HepG2 (cell line): ENCODE results near the gene CHCT1. TPM values are rescaled to one million over a fixed set of nuclear protein-coding genes. Genes with fewer than 3 reads are reported as not detected.

ENCODE experiments used
- ATAC-seq: fragments of 200-7000 bp; cut with Tn5 transposase; 3 replicates; pipeline ENCODE4 v1.9.1; 2020; ENCODE audit warnings: mild to moderate bottlenecking, moderate library complexity
- BruUV-seq: library from RNA; stranded (reverse); fragments of 400-500 nt; replicated peaks from 2 replicates; lab custom pipeline; 2021; lab: Mats Ljungman, UMichigan
- CTCF ChIA-PET: fragments of 300-600 bp; formaldehyde crosslinking; extraction: SDS; loops from one replicate; lab custom pipeline; 2021; ENCODE audit warnings: low total read pairs, inconsistent platforms, low intra/inter-chr PET ratio; lab: Yijun Ruan, JAX
- POLR2A ChIA-PET: fragments of 350-600 bp; sonication (Branson Sonifier 250); formaldehyde crosslinking; loops from one replicate; lab custom pipeline; 2020; ENCODE audit warnings: antibody characterized with exemption, inconsistent platforms; lab: Yijun Ruan, JAX
- DNase-seq: peaks from one replicate; pipeline ENCODE4 v3.0.0-alpha.2; 2015; ENCODE audit warnings: low spot score
- FAIRE-seq: peaks from 3 replicates; lab custom pipeline; 2011; peaks lifted over from hg19 to GRCh38; lab: Jason Lieb, UNC
- H2AFZ ChIP-seq: one replicate; pipeline ENCODE4 v1.6.1; 2011; ENCODE audit warnings: low read length, inconsistent platforms
- H3K27ac ChIP-seq: fragments of 300-600 bp; 3 replicates; pipeline ENCODE4 v1.8.0; 2011; ENCODE audit warnings: mixed run types, mild to moderate bottlenecking, mixed read lengths, low read length, inconsistent platforms; ENCODE audit not compliant: insufficient read depth; ENCODE audit errors: extremely low read length
- H3K27me3 ChIP-seq, 2 experiments: fragments of 200-600 bp in 1 of 2; 2 replicates in 1 of 2; 3 replicates in 1 of 2; pipeline versions ENCODE4 v1.6.0 to v1.8.0; 2011; ENCODE audit warnings: low read length in 2 of 2, mild to moderate bottlenecking in 2 of 2, moderate library complexity in 2 of 2, inconsistent platforms in 1 of 2; ENCODE audit not compliant: insufficient read depth in 2 of 2, control insufficient read depth in 1 of 2
- H3K36me3 ChIP-seq, 2 experiments: fragments of 200-600 bp in 1 of 2; replicated peaks in 1 of 2; 2 replicates in 1 of 2; 3 replicates in 1 of 2; pipeline versions ENCODE4 v1.5.1 to v1.8.0; 2011; ENCODE audit warnings: low read length in 2 of 2, inconsistent platforms in 1 of 2; ENCODE audit not compliant: insufficient read depth in 2 of 2, control insufficient read depth in 1 of 2
- H3K4me1 ChIP-seq: 2 replicates; pipeline ENCODE4 v1.5.1; 2012; ENCODE audit warnings: low read length, inconsistent platforms; ENCODE audit not compliant: insufficient read depth
- H3K4me2 ChIP-seq: 2 replicates; pipeline ENCODE4 v1.6.0; 2011; ENCODE audit warnings: low read depth, low read length, inconsistent platforms
- H3K4me3 ChIP-seq, 3 experiments: fragments of 200-600 bp in 1 of 3; sonication (generic), shearing (Covaris generic) in 1 of 3; replicated peaks in 1 of 3; 2 replicates each; pipeline ENCODE4 v1.5.1; 2011 to 2016; ENCODE audit warnings: low read length in 3 of 3, inconsistent platforms in 2 of 3, low read depth in 2 of 3, mild to moderate bottlenecking in 2 of 3, control low read depth in 1 of 3, mixed read lengths in 1 of 3; ENCODE audit not compliant: insufficient read depth in 1 of 3
- H3K79me2 ChIP-seq: one replicate; pipeline ENCODE4 v1.6.1; 2011; ENCODE audit warnings: low read length, inconsistent platforms; ENCODE audit not compliant: insufficient read depth
- H3K9ac ChIP-seq: 2 replicates; pipeline ENCODE4 v1.6.0; 2011; ENCODE audit warnings: mild to moderate bottlenecking, low read depth, low read length, inconsistent platforms; ENCODE audit not compliant: insufficient read depth
- H3K9me3 ChIP-seq: 2 replicates; pipeline ENCODE4 v1.5.1; 2012; ENCODE audit warnings: mild to moderate bottlenecking, low read length
- H4K20me1 ChIP-seq: 2 replicates; pipeline ENCODE4 v1.6.0; 2011; ENCODE audit warnings: inconsistent platforms, mild to moderate bottlenecking, low read length, moderate library complexity; ENCODE audit not compliant: insufficient read depth
- HNF4A ChIP-seq: sonication (generic); formaldehyde crosslinking; IDR thresholded peaks from 2 replicates; pipeline ENCODE4 v1.4.0; 2020; ENCODE audit warnings: missing genetic modification reagents
- IRF9 ChIP-seq: sonication (generic); formaldehyde crosslinking; IDR thresholded peaks from 2 replicates; pipeline ENCODE4 v1.8.0; 2022; ENCODE audit warnings: missing genetic modification reagents, mild to moderate bottlenecking, borderline replicate concordance
- KIAA2018 ChIP-seq: sonication (generic); formaldehyde crosslinking; IDR thresholded peaks from 2 replicates; pipeline ENCODE4 v1.5.0; 2020; ENCODE audit warnings: mild to moderate bottlenecking, missing genetic modification reagents, borderline replicate concordance
- POGK ChIP-seq: sonication (generic); formaldehyde crosslinking; conservative IDR thresholded peaks from 2 replicates; pipeline ENCODE4 v1.8.0; 2022; ENCODE audit warnings: mild to moderate bottlenecking, moderate library complexity, missing genetic modification reagents
- SETDB1 ChIP-seq: sonication (generic); formaldehyde crosslinking; IDR thresholded peaks from 2 replicates; pipeline ENCODE4 v1.5.1; 2020; ENCODE audit warnings: missing genetic modification reagents, mild to moderate bottlenecking, borderline replicate concordance
- TBP ChIP-seq: sonication (generic); formaldehyde crosslinking; IDR thresholded peaks from 2 replicates; pipeline ENCODE4 v1.5.0; 2020; ENCODE audit warnings: missing genetic modification reagents
- TCF12 ChIP-seq, 2 experiments: fragments of 450-650 bp in 1 of 2; sonication (generic) in 1 of 2; formaldehyde crosslinking in 1 of 2; IDR thresholded peaks; 2 replicates each; pipeline versions ENCODE4 v1.6.1 to v1.8.0; 2017 to 2022; ENCODE audit warnings: antibody characterized with exemption in 1 of 2, mild to moderate bottlenecking in 1 of 2, missing genetic modification reagents in 1 of 2, moderate library complexity in 1 of 2
- ZNF331 ChIP-seq: sonication (generic); formaldehyde crosslinking; IDR thresholded peaks from 2 replicates; pipeline ENCODE4 v1.4.0; 2020; ENCODE audit warnings: missing genetic modification reagents
- ZNF333 ChIP-seq: sonication (generic); formaldehyde crosslinking; IDR thresholded peaks from 2 replicates; pipeline ENCODE4 v1.4.0; 2020; ENCODE audit warnings: mild to moderate bottlenecking, missing genetic modification reagents, borderline replicate concordance
- ZNF574 ChIP-seq: sonication (generic); formaldehyde crosslinking; IDR thresholded peaks from 2 replicates; pipeline ENCODE4 v1.4.0; 2020; ENCODE audit warnings: missing genetic modification reagents
- WGBS: methylation state at CpG from one replicate; pipeline ENCODE4 v1.1.6; 2017; ENCODE audit warnings: low lambda C conversion rate; 5-methylcytosine and 5-hydroxymethylcytosine counted together
- in situ Hi-C: cut with HindIII; loops from 2 replicates; pipeline ENCODE4 v1.10.0; 2017; ENCODE audit warnings: low pct_unique_long_range_greater_than_20kb; ENCODE audit not compliant: extremely low pct_ligation_motif_present
- intact Hi-C: fragments of 100-400 bp; cut with micrococcal nuclease; formaldehyde crosslinking; loops from one replicate; pipeline ENCODE4 v1.10.0; 2022; ENCODE audit not compliant: unreplicated experiment
- polyA plus RNA-seq, 8 experiments: library from polyadenylated mRNA; depleted of rRNA in 3 of 8; stranded (reverse) in 7 of 8; unstranded in 1 of 8; fragments of >200 nt; fragmentation: Illumina TruSeq in 4 of 8; extraction: Trizol in 4 of 8; gene quantifications; 2 replicates each; pipeline versions ENCODE4 v1.2.1 to v1.2.3, GENCODE V29; 2011 to 2016; ENCODE audit warnings: low read depth in 4 of 8, missing spikeins in 1 of 8, mixed read lengths in 1 of 8; ENCODE audit not compliant: insufficient read depth in 1 of 8
- total RNA-seq, 5 experiments: library from RNA; depleted of rRNA; stranded (reverse); fragments of >200 nt; fragmentation: Illumina TruSeq; extraction: Trizol; gene quantifications; 2 replicates each; pipeline ENCODE4 v1.2.3, GENCODE V29; 2016; ENCODE audit warnings: low read depth in 1 of 5

CHCT1 gene
- total and polyA plus RNA-seq, 2 of the 13 experiments (the other 11 are each of a cell fraction or from before 2014, with no cell fraction given) = not detected

- Histone ChIP-seq H3K9me3 (no peaks in the 10 kb centered on the region), H3K9ac (no peak overlapping the region), H2AFZ (no peak overlapping the region), H3K4me2 (no peak overlapping the region), H3K79me2 (no peaks in the 10 kb centered on the region), H3K27me3 (no peaks in the 10 kb centered on the region), H4K20me1 (no peaks in the 10 kb centered on the region), H3K36me3 (peaks cover 14 to 66% of the 10 kb centered on the region in 2 experiments), H3K4me1 (no peaks in the 10 kb centered on the region), H3K4me3 (no peak overlapping the region), H3K27ac (no peak overlapping the region)
- ATAC-seq = no peak
- CTCF ChIA-PET = no interaction called here
- BruUV-seq = no TSS peak
- no peak for DNase-seq
- WGBS = 100% methylated on average over 1 of the region's 1 CpG
- POLR2A ChIA-PET = no interaction called here
- no peak for FAIRE-seq
- intact Hi-C loops = no loop called here
- in situ Hi-C loops = no loop called here
- TF ChIP-seq KIAA2018 (no peak), POGK (CRISPR knock-in tag) (no peak), ZNF331 (no peak), SETDB1 (CRISPR knock-in tag) (no peak), IRF9 (CRISPR knock-in tag) (no peak), ZNF333 (CRISPR knock-in tag) (no peak), TBP (no peak), HNF4A (CRISPR knock-in tag) (no peak), TCF12 (IDR thresholded peaks at IDR 0.05) (no peak), TCF12 (CRISPR knock-in tag; IDR thresholded peaks at IDR 0.05) (no peak), ZNF574 (CRISPR knock-in tag) (no peak)
Observed at GRCh38 chr17:60451071-60451470, 28.8 kb downstream of the CHCT1 start.
